HEK293 (cell line): ENCODE results near the gene BEST1.

Experiments used
- AEBP2 ChIP-seq: fragments of 450-650 bp; formaldehyde crosslinking; IDR thresholded peaks from 2 replicates; pipeline ENCODE4 v1.5.1; 2016; ENCODE audit warnings: missing biosample characterization, missing genetic modification characterization, borderline replicate concordance
- CTCF ChIP-seq: fragments of 450-650 bp; formaldehyde crosslinking; IDR thresholded peaks from 2 replicates; pipeline ENCODE4 v1.5.1; 2016; ENCODE audit warnings: missing biosample characterization, missing genetic modification characterization
- OSR2 ChIP-seq: fragments of 450-650 bp; formaldehyde crosslinking; IDR thresholded peaks from 2 replicates; pipeline ENCODE4 v1.5.1; 2016; ENCODE audit warnings: missing biosample characterization, missing genetic modification characterization
- SCRT2 ChIP-seq: fragments of 450-650 bp; formaldehyde crosslinking; IDR thresholded peaks from 2 replicates; pipeline ENCODE4 v1.5.1; 2016; ENCODE audit warnings: missing biosample characterization, missing genetic modification characterization
- YY1 ChIP-seq: fragments of 450-650 bp; formaldehyde crosslinking; IDR thresholded peaks from 2 replicates; pipeline ENCODE4 v1.5.1; 2018; ENCODE audit warnings: missing biosample characterization, missing genetic modification characterization
- ZBTB26 ChIP-seq: fragments of 450-650 bp; formaldehyde crosslinking; optimal IDR thresholded peaks from 2 replicates; pipeline ENCODE3; 2016; ENCODE audit warnings: missing biosample characterization, mild to moderate bottlenecking, missing genetic modification characterization
- ZBTB7A ChIP-seq: fragments of 450-650 bp; formaldehyde crosslinking; IDR thresholded peaks from 2 replicates; pipeline ENCODE4 v1.5.1; 2016; ENCODE audit warnings: low read depth, missing biosample characterization, missing genetic modification characterization
- ZNF24 ChIP-seq: fragments of 450-650 bp; formaldehyde crosslinking; IDR thresholded peaks from 2 replicates; pipeline ENCODE4 v1.5.1; 2016; ENCODE audit warnings: missing biosample characterization, missing genetic modification characterization
- TF ChIP-seq, protein P1 (sequence below): fragments of 450-650 bp; formaldehyde crosslinking; conservative IDR thresholded peaks from 2 replicates; pipeline ENCODE4 v1.5.1; 2016; ENCODE audit warnings: low read depth, missing biosample characterization, missing genetic modification characterization

DNA sequence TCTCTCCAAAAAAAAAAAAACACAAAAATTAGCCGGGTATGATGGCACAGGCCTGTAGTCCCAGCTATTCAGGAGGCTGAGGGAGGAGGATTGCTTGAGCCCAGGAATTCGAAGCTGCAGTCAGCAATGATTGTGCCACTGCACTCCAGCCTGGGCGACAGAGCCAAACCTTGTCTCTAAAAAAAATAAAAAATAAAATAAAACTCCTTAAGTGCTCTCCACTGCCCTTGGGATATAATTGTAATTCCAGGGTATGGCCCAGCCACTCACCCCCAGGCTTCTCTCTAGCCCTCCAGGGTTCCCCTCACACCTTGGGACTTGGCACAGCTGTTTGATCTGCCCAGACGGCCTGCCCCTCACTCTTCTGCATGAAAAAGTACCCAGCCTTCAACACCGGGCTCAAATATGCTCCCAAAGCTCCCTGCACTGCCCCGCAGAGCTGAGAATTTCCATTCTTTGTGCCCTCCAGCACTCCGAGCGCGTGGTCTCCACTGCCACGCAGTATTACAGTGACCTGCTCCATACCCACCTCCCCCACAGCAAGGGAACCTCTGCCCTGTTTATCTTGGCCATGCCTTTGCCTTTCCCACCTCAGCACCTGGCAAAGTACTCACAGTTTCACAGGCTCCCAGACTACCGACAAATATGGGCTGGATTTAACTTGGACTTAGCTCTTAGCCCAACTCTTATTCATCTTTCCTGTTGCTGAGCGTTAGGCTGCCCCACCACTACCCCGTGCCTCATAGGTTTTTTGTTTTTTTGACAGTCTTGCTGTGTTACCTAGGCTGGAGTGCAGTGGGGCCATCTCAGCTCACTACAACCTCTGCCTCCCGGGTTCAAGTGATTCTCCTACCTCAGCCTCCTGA, 24.8 kb downstream of the BEST1 start:
- TF ChIP-seq CTCF (tag by site-specific recombination) (no peak), YY1 (tag by site-specific recombination) (no peak), ZBTB7A (tag by site-specific recombination) (no peak), ZNF24 (no peak), AEBP2 (no peak), OSR2 (no peak), ZBTB26 (no peak), SCRT2 (tag by site-specific recombination) (no peak)
- TF ChIP-seq, protein P1, sequence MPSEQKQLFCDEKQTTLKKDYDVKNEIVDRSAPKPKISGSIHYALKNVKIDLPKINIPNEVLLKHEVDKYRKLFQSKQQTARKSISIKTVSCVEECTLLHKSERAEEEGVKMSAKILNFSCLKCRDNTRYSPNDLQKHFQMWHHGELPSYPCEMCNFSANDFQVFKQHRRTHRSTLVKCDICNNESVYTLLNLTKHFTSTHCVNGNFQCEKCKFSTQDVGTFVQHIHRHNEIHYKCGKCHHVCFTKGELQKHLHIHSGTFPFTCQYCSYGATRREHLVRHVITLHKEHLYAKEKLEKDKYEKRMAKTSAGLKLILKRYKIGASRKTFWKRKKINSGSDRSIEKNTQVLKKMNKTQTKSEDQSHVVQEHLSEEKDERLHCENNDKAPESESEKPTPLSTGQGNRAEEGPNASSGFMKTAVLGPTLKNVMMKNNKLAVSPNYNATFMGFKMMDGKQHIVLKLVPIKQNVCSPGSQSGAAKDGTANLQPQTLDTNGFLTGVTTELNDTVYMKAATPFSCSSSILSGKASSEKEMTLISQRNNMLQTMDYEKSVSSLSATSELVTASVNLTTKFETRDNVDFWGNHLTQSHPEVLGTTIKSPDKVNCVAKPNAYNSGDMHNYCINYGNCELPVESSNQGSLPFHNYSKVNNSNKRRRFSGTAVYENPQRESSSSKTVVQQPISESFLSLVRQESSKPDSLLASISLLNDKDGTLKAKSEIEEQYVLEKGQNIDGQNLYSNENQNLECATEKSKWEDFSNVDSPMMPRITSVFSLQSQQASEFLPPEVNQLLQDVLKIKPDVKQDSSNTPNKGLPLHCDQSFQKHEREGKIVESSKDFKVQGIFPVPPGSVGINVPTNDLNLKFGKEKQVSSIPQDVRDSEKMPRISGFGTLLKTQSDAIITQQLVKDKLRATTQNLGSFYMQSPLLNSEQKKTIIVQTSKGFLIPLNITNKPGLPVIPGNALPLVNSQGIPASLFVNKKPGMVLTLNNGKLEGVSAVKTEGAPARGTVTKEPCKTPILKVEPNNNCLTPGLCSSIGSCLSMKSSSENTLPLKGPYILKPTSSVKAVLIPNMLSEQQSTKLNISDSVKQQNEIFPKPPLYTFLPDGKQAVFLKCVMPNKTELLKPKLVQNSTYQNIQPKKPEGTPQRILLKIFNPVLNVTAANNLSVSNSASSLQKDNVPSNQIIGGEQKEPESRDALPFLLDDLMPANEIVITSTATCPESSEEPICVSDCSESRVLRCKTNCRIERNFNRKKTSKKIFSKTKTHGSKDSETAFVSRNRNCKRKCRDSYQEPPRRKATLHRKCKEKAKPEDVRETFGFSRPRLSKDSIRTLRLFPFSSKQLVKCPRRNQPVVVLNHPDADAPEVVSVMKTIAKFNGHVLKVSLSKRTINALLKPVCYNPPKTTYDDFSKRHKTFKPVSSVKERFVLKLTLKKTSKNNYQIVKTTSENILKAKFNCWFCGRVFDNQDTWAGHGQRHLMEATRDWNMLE = no peak
